Mesendoderm (in vitro differentiated cells): ENCODE results near the gene GSTM1.
"Not testable (repeated sequence)": the region's sequence is repeated elsewhere in the genome, so short reads cannot be mapped to it uniquely, and the experiment has no call there.

Source experiments
- DNase-seq: peaks from one replicate; pipeline ENCODE4 v3.0.0; 2013
- H2AK5ac ChIP-seq: 2 replicates; pipeline ENCODE4 v1.6.1; 2013; ENCODE audit warnings: low read length, inconsistent platforms
- H2BK120ac ChIP-seq: 2 replicates; pipeline ENCODE4 v1.6.1; 2013; ENCODE audit warnings: low read depth, mild to moderate bottlenecking, low read length, moderate library complexity, mixed read lengths
- H2BK15ac ChIP-seq: replicated peaks from 2 replicates; pipeline ENCODE4 v1.6.1; 2013; ENCODE audit warnings: low read depth, mild to moderate bottlenecking, moderate library complexity
- H2BK5ac ChIP-seq: 2 replicates; pipeline ENCODE4 v1.6.1; 2013; ENCODE audit warnings: low read length, inconsistent platforms
- H3K18ac ChIP-seq: 2 replicates; pipeline ENCODE4 v1.6.1; 2013; ENCODE audit warnings: mild to moderate bottlenecking, low read length, mixed read lengths
- H3K23ac ChIP-seq: one replicate; pipeline ENCODE4 v1.6.1; 2013; ENCODE audit warnings: low read length
- H3K27ac ChIP-seq: 2 replicates; pipeline ENCODE4 v1.5.1; 2013; ENCODE audit warnings: low read depth, mild to moderate bottlenecking, inconsistent platforms, low read length, moderate library complexity
- H3K27me3 ChIP-seq: 2 replicates; pipeline ENCODE4 v1.6.1; 2013; ENCODE audit warnings: low read length, control low read depth, mild to moderate bottlenecking, inconsistent platforms; ENCODE audit not compliant: insufficient read depth, poor library complexity
- H3K36me3 ChIP-seq: 2 replicates; pipeline ENCODE4 v1.6.1; 2013; ENCODE audit warnings: low read length, inconsistent platforms; ENCODE audit not compliant: control insufficient read depth, insufficient read depth
- H3K4ac ChIP-seq: one replicate; pipeline ENCODE4 v1.6.1; 2013; ENCODE audit warnings: low read depth, mild to moderate bottlenecking, low read length, moderate library complexity
- H3K4me1 ChIP-seq: 2 replicates; pipeline ENCODE4 v1.6.1; 2013; ENCODE audit warnings: low read depth, low read length, inconsistent platforms; ENCODE audit not compliant: control insufficient read depth
- H3K4me2 ChIP-seq: 2 replicates; pipeline ENCODE4 v1.6.1; 2013; ENCODE audit warnings: low read length
- H3K4me3 ChIP-seq: 2 replicates; pipeline ENCODE4 v1.5.1; 2013; ENCODE audit warnings: mild to moderate bottlenecking, low read length
- H3K56ac ChIP-seq: one replicate; pipeline ENCODE4 v1.6.1; 2013; ENCODE audit warnings: low read length
- H3K79me1 ChIP-seq: 2 replicates; pipeline ENCODE4 v1.6.1; 2013; ENCODE audit warnings: low read length, inconsistent platforms
- H3K79me2 ChIP-seq: 2 replicates; pipeline ENCODE4 v1.6.1; 2013; ENCODE audit warnings: mild to moderate bottlenecking, low read length; ENCODE audit not compliant: control insufficient read depth, insufficient read depth
- H3K9ac ChIP-seq: 2 replicates; pipeline ENCODE4 v1.6.1; 2013; ENCODE audit warnings: low read length, inconsistent platforms
- H4K5ac ChIP-seq: one replicate; pipeline ENCODE4 v1.6.1; 2013; ENCODE audit warnings: low read length
- H4K8ac ChIP-seq: one replicate; pipeline ENCODE4 v1.6.1; 2013; ENCODE audit warnings: low read depth, mild to moderate bottlenecking, control low read depth, low read length, moderate library complexity
- WGBS: extraction: QIAGEN DNeasy Blood & Tissue Kit; methylation state at CpG from one replicate; pipeline ENCODE4 v1.1.7; 2013; ENCODE audit warnings: low lambda C conversion rate, missing lambda C conversion rate; ENCODE audit not compliant: insufficient coverage; ENCODE audit errors: extremely low coverage; 5-methylcytosine and 5-hydroxymethylcytosine counted together

Gene GSTM1

GRCh38 chr1:109657970-109658369 lies 29.6 kb upstream of the GSTM1 start:
- no peak overlapping the region for H3K27ac ChIP-seq
- no peak overlapping the region for H4K5ac ChIP-seq
- H3K4me2 ChIP-seq, result no peak overlapping the region
- H3K23ac ChIP-seq, result no peak overlapping the region
- H3K4me1 ChIP-seq, result peaks cover 2% of the 10 kb centered on the region
- no peak overlapping the region for H3K56ac ChIP-seq
- H2BK5ac ChIP-seq, result no peak overlapping the region
- no peaks in the 10 kb centered on the region for H3K79me2 ChIP-seq
- no peak overlapping the region for H3K4me3 ChIP-seq
- peaks cover 3% of the 10 kb centered on the region for H3K27me3 ChIP-seq
- H3K18ac ChIP-seq, result no peak overlapping the region
- no peak overlapping the region for H2BK120ac ChIP-seq
- WGBS, result no CpG with 5 or more reads among the region's 7 CpGs
- H2BK15ac ChIP-seq, result no peak overlapping the region
- DNase-seq, result no peak
- no peak overlapping the region for H3K4ac ChIP-seq
- H3K9ac ChIP-seq, result no peak overlapping the region
- no peak overlapping the region for H2AK5ac ChIP-seq
- H4K8ac ChIP-seq, result no peak overlapping the region
- no peaks in the 10 kb centered on the region for H3K36me3 ChIP-seq
- no peaks in the 10 kb centered on the region for H3K79me1 ChIP-seq

GRCh38 chr1:109658533-109659042 lies 29.0 kb upstream of the GSTM1 start:
- no peak overlapping the region for H3K18ac ChIP-seq
- H3K4ac ChIP-seq, result no peak overlapping the region
- H2BK120ac ChIP-seq, result no peak overlapping the region
- no peak overlapping the region for H4K5ac ChIP-seq
- H3K9ac ChIP-seq, result no peak overlapping the region
- WGBS, result no CpG with 5 or more reads among the region's 3 CpGs
- no peak overlapping the region for H2AK5ac ChIP-seq
- H4K8ac ChIP-seq, result no peak overlapping the region
- no peaks in the 10 kb centered on the region for H3K79me1 ChIP-seq
- H3K36me3 ChIP-seq, result no peaks in the 10 kb centered on the region
- no peak overlapping the region for H2BK15ac ChIP-seq
- H3K4me3 ChIP-seq, result no peak overlapping the region
- H3K79me2 ChIP-seq, result no peaks in the 10 kb centered on the region
- DNase-seq, result no peak
- H2BK5ac ChIP-seq, result no peak overlapping the region
- peaks cover 2% of the 10 kb centered on the region for H3K4me1 ChIP-seq
- peak overlapping the region; percentile 80 for H3K23ac ChIP-seq
- H3K4me2 ChIP-seq, result no peak overlapping the region
- no peak overlapping the region for H3K56ac ChIP-seq
- H3K27me3 ChIP-seq, result peaks cover 3% of the 10 kb centered on the region
- no peak overlapping the region for H3K27ac ChIP-seq

GRCh38 chr1:109659145-109659544 lies 28.5 kb upstream of the GSTM1 start:
- H3K27me3 ChIP-seq, result peaks cover 3% of the 10 kb centered on the region
- H3K4ac ChIP-seq, result no peak overlapping the region
- no peak overlapping the region for H4K8ac ChIP-seq
- H3K18ac ChIP-seq, result no peak overlapping the region
- H3K79me1 ChIP-seq, result no peaks in the 10 kb centered on the region
- no peaks in the 10 kb centered on the region for H3K79me2 ChIP-seq
- no peak overlapping the region for H3K9ac ChIP-seq
- no peak overlapping the region for H3K27ac ChIP-seq
- no CpG with 5 or more reads among the region's 2 CpGs for WGBS
- H3K56ac ChIP-seq, result no peak overlapping the region
- peak; percentile 24 for DNase-seq
- no peak overlapping the region for H2BK15ac ChIP-seq
- no peak overlapping the region for H3K4me3 ChIP-seq
- H3K4me2 ChIP-seq, result no peak overlapping the region
- H2BK5ac ChIP-seq, result no peak overlapping the region
- no peaks in the 10 kb centered on the region for H3K36me3 ChIP-seq
- H4K5ac ChIP-seq, result no peak overlapping the region
- H2AK5ac ChIP-seq, result no peak overlapping the region
- no peak overlapping the region for H2BK120ac ChIP-seq
- no peak overlapping the region for H3K23ac ChIP-seq
- peaks cover 2% of the 10 kb centered on the region for H3K4me1 ChIP-seq

GRCh38 chr1:109659997-109660690 lies 27.5 kb upstream of the GSTM1 start:
- no peaks in the 10 kb centered on the region for H3K36me3 ChIP-seq
- H2BK120ac ChIP-seq, result no peak overlapping the region
- H4K8ac ChIP-seq, result no peak overlapping the region
- no peak overlapping the region for H2BK5ac ChIP-seq
- H3K4me1 ChIP-seq, result peaks cover 2% of the 10 kb centered on the region
- no peak overlapping the region for H3K27ac ChIP-seq
- H3K4me2 ChIP-seq, result no peak overlapping the region
- no peaks in the 10 kb centered on the region for H3K27me3 ChIP-seq
- no peak overlapping the region for H3K23ac ChIP-seq
- H3K79me2 ChIP-seq, result no peaks in the 10 kb centered on the region
- no peak overlapping the region for H2BK15ac ChIP-seq
- H4K5ac ChIP-seq, result no peak overlapping the region
- H3K18ac ChIP-seq, result no peak overlapping the region
- no peak overlapping the region for H2AK5ac ChIP-seq
- no peak overlapping the region for H3K4me3 ChIP-seq
- no peak overlapping the region for H3K9ac ChIP-seq
- WGBS, result no CpG with 5 or more reads among the region's 5 CpGs
- no peaks in the 10 kb centered on the region for H3K79me1 ChIP-seq
- no peak overlapping the region for H3K56ac ChIP-seq
- no peak for DNase-seq
- no peak overlapping the region for H3K4ac ChIP-seq

- H3K79me2 ChIP-seq, H4K8ac ChIP-seq, H3K4me1 ChIP-seq, H3K4me3 ChIP-seq, H3K23ac ChIP-seq, H2BK5ac ChIP-seq, H3K56ac ChIP-seq, H2BK15ac ChIP-seq, H3K9ac ChIP-seq, DNase-seq, H3K79me1 ChIP-seq, H3K36me3 ChIP-seq, H3K27ac ChIP-seq, H2AK5ac ChIP-seq, H2BK120ac ChIP-seq, H4K5ac ChIP-seq, H3K4me2 ChIP-seq, H3K4ac ChIP-seq, H3K18ac ChIP-seq, H3K27me3 ChIP-seq: not testable (repeated sequence)
- WGBS, result no CpG with 5 or more reads among the region's 4 CpGs
Measured at GRCh38 chr1:109660691-109661026, 27.0 kb upstream of the GSTM1 start.

GRCh38 chr1:109661391-109661790 lies 26.2 kb upstream of the GSTM1 start:
- Histone ChIP-seq H3K4me2 (no peak overlapping the region), H3K79me2 (no peaks in the 10 kb centered on the region), H4K8ac (no peak overlapping the region), H3K27me3 (no peaks in the 10 kb centered on the region), H4K5ac (no peak overlapping the region), H3K9ac (no peak overlapping the region), H2BK15ac (no peak overlapping the region), H3K36me3 (no peaks in the 10 kb centered on the region), H3K56ac (no peak overlapping the region), H3K23ac (no peak overlapping the region), H3K27ac (no peak overlapping the region), H3K4ac (no peak overlapping the region), H3K4me1 (no peaks in the 10 kb centered on the region), H2BK5ac (no peak overlapping the region), H2BK120ac (no peak overlapping the region), H3K4me3 (no peak overlapping the region), H2AK5ac (no peak overlapping the region), H3K79me1 (no peaks in the 10 kb centered on the region), H3K18ac (no peak overlapping the region)
- no CpG with 5 or more reads among the region's 2 CpGs for WGBS
- DNase-seq, result no peak
